Adrenal gland (tissue), 12 donors: ENCODE measurements around the gene BLTP1. TPM values are rescaled to one million over a fixed set of nuclear protein-coding genes. Genes with fewer than 3 reads are reported as not detected.

Source experiments
- DNase-seq, 7 donors: peaks; one replicate each; pipeline ENCODE4 v3.0.0-alpha.2; 2019 to 2020
- H3K27ac ChIP-seq, 5 donors: fragments of 200-600 bp; sonication (generic) in 4 of 5; 1 replicate in 3 of 5; 2 replicates in 2 of 5; pipeline versions ENCODE4 v1.5.1 to v1.8.0; 2016 to 2020; ENCODE audit warnings: mild to moderate bottlenecking in 1 of 5
- H3K27me3 ChIP-seq: fragments of 200-600 bp; 2 replicates; pipeline ENCODE4 v1.8.0; 2021
- H3K36me3 ChIP-seq, 2 donors: fragments of 200-600 bp; replicated peaks in 1 of 2; 1 replicate in 1 of 2; 2 replicates in 1 of 2; pipeline versions ENCODE4 v1.5.1 to v1.8.0; 2018 to 2022
- H3K4me1 ChIP-seq, 2 donors: fragments of 200-600 bp; replicated peaks in 1 of 2; 1 replicate in 1 of 2; 2 replicates in 1 of 2; pipeline versions ENCODE4 v1.5.1 to v1.8.0; 2018 to 2021
- H3K4me3 ChIP-seq, 4 donors: fragments of 200-600 bp; sonication (generic) in 3 of 4; one replicate each; pipeline ENCODE4 v1.5.1; 2016 to 2018
- H3K9me3 ChIP-seq, 3 donors: fragments of 200-600 bp; sonication (generic) in 1 of 3; replicated peaks in 1 of 3; 1 replicate in 2 of 3; 2 replicates in 1 of 3; pipeline versions ENCODE4 v1.5.1 to v1.8.0; 2016 to 2021
- CTCF ChIP-seq, 6 experiments: fragments of 450-650 bp in 4 of 6; fragments of 200-600 bp in 2 of 6; sonication (generic) in 1 of 6; IDR thresholded peaks; 1 replicate in 5 of 6; 2 replicates in 1 of 6; pipeline versions ENCODE4 v1.5.1 to v1.8.0; 2016 to 2021; ENCODE audit warnings: antibody characterized with exemption in 6 of 6, mild to moderate bottlenecking in 2 of 6, moderate library complexity in 1 of 6
- POLR2A ChIP-seq, 2 donors: fragments of 450-650 bp; IDR thresholded peaks; one replicate each; pipeline ENCODE4 v1.6.1; 2017; ENCODE audit warnings: antibody characterized with exemption in 2 of 2, mild to moderate bottlenecking in 2 of 2, moderate library complexity in 1 of 2
- WGBS, 4 donors: extraction: QIAGEN DNeasy Blood & Tissue Kit in 2 of 4; methylation state at CpG; one replicate each; pipeline versions ENCODE4 v1.1.5 to v1.1.7; 2013 to 2017; 5-methylcytosine and 5-hydroxymethylcytosine counted together
- intact Hi-C, 2 donors: fragments of 100-400 bp; cut with DNase I; formaldehyde crosslinking; loops; one replicate each; pipeline versions ENCODE4 v1.14.1 to v1.15.0; 2022 to 2023
- polyA plus RNA-seq, 3 donors: library from polyadenylated mRNA; stranded (reverse); fragments of 200-250 nt in 2 of 3; fragments of 350-450 nt in 1 of 3; fragmentation: Illumina TruSeq in 1 of 3; extraction: RNeasy Lipid Tissue Mini Kit (QIAGEN cat#74804) in 1 of 3; gene quantifications; one replicate each; pipeline ENCODE4 v1.2.3, GENCODE V29; 2013 to 2014
- total RNA-seq, 9 donors: library from RNA; depleted of rRNA in 4 of 9; stranded (reverse); fragments of >200 nt in 4 of 9; fragments of 120-200 nt in 1 of 9; fragmentation: NEBNext Ultra II Directional in 1 of 9; extraction: Animal tissue kit (Norgen Biotek cat#: 25700) in 1 of 9; gene quantifications; one replicate each; pipeline versions ENCODE4 v1.1.0 to v1.2.4, GENCODE V29; 2013 to 2023
- donor health status: healthy with polysubstance abuse.
- donor health status: Bipolar disorder and iron deficiency.
- donor health status: DM: yes; HTN: yes; CAD: no.
- donor health status: DM: no; HTN: no; CAD: no.
- donor health status: DM: no; HTN: no; CAD: no.
- donor health status: DM: yes; HTN: yes; CAD: no.

The BLTP1 gene
- total and polyA plus RNA-seq, 12 donors: 20.2 to 112 (median 73.5) TPM

- H3K4me3 ChIP-seq: peak overlapping the region; percentile 52 to 86 (median 84)
- TF ChIP-seq CTCF (IDR thresholded peaks at IDR 0.05) (no peak), POLR2A (IDR thresholded peaks at IDR 0.05) (no peak)
- H3K27ac ChIP-seq: peak overlapping the region; percentile 54 to 94 (median 92)
- H3K36me3 ChIP-seq: peaks cover 0 to 6% of the 10 kb centered on the region in 2 donors
- 0 to 1% (median 0%) methylated on average over 11 to 16 of the region's 16 CpGs for WGBS, 4 donors
- no peaks in the 10 kb centered on the region for H3K9me3 ChIP-seq
- peaks cover 0 to 19% of the 10 kb centered on the region in 2 donors for H3K4me1 ChIP-seq
- DNase-seq: peak; percentile 24 to 66 (median 45)
- no peaks in the 10 kb centered on the region for H3K27me3 ChIP-seq
- intact Hi-C loops: no loop called here
Observed at GRCh38 chr4:122152711-122153226, 638 bp downstream of the BLTP1 start.

GRCh38 chr4:122156819-122157218, 4.7 kb downstream of the BLTP1 start:
- 85 to 93% (median 90%) methylated on average over 2 of the region's 2 CpGs for WGBS, 4 donors
- TF ChIP-seq CTCF (IDR thresholded peaks at IDR 0.05) (no peak), POLR2A (IDR thresholded peaks at IDR 0.05) (no peak)
- H3K9me3 ChIP-seq: no peaks in the 10 kb centered on the region
- DNase-seq: no peak
- peaks cover 0 to 19% of the 10 kb centered on the region in 2 donors for H3K4me1 ChIP-seq
- no peaks in the 10 kb centered on the region for H3K27me3 ChIP-seq
- H3K4me3 ChIP-seq: no peak overlapping the region
- H3K36me3 ChIP-seq: peaks cover 0 to 6% of the 10 kb centered on the region in 2 donors
- no peak overlapping the region for H3K27ac ChIP-seq
- intact Hi-C loops: no loop called here

- intact Hi-C loops: no loop called here
- DNase-seq: no peak
- H3K27ac ChIP-seq: no peak overlapping the region
- TF ChIP-seq POLR2A (IDR thresholded peaks at IDR 0.05) (no peak), CTCF (IDR thresholded peaks at IDR 0.05) (no peak)
- no peaks in the 10 kb centered on the region for H3K27me3 ChIP-seq
- no peak overlapping the region for H3K4me3 ChIP-seq
- H3K36me3 ChIP-seq: no peaks in the 10 kb centered on the region
- peaks cover 0 to 9% of the 10 kb centered on the region in 2 donors for H3K4me1 ChIP-seq
- H3K9me3 ChIP-seq: no peaks in the 10 kb centered on the region
- 90 to 96% (median 91%) methylated on average over 3 of the region's 3 CpGs for WGBS, 4 donors
Observed at GRCh38 chr4:122163301-122163700, 11.2 kb downstream of the BLTP1 start.

- Histone ChIP-seq H3K9me3 (no peaks in the 10 kb centered on the region), H3K27me3 (no peaks in the 10 kb centered on the region), H3K27ac (no peak overlapping the region), H3K36me3 (no peaks in the 10 kb centered on the region), H3K4me1 (peaks cover 0 to 14% of the 10 kb centered on the region in 2 donors), H3K4me3 (no peak overlapping the region)
- WGBS, 4 donors: 79 to 96% (median 82%) methylated on average over 1 of the region's 1 CpG
- no peak for DNase-seq
- intact Hi-C loops: no loop called here
- TF ChIP-seq POLR2A (IDR thresholded peaks at IDR 0.05) (no peak), CTCF (IDR thresholded peaks at IDR 0.05) (no peak)
Observed at GRCh38 chr4:122163767-122164166, 11.6 kb downstream of the BLTP1 start.
